ENCODE data around the gene TFAP2D. TPM values are rescaled to one million over a fixed set of nuclear protein-coding genes. Genes with fewer than 3 reads are reported as not detected.
A peak's percentile ranks its signal among the peaks of the same experiment; 100 is the strongest.

The TFAP2D gene
- total and polyA plus RNA-seq, 2 of the 4 experiments (the other 2 are of a cell fraction), result not detected

GRCh38 chr6:50815436-50816114, 102.2 kb downstream of the TFAP2D start:
- no peak overlapping the region for H2AK9ac ChIP-seq (replicated peaks; ENCODE audit: low read depth, low read length, poor library complexity)
- ChIA-PET CTCF (no interaction called here), POLR2A (ENCODE audit: unreplicated experiment) (no interaction called here)
- peak overlapping the region; percentile 99 for H3K4me2 ChIP-seq (ENCODE audit: low read depth, low read length)
- no peak overlapping the region for H4K8ac ChIP-seq (ENCODE audit: low read depth in 2 of 2, low read length in 2 of 2)
- H3K27me3 ChIP-seq (ENCODE audit: control insufficient read depth, insufficient read depth, low read length), result peaks cover 25% of the 10 kb centered on the region
- no peak overlapping the region for H2AFZ ChIP-seq (replicated peaks; ENCODE audit: low read length, poor library complexity)
- H3K23ac ChIP-seq (ENCODE audit: low read depth, low read length), result no peak overlapping the region
- intact Hi-C loops (cut with micrococcal nuclease), result loop anchor here (1.0 to 10.0 kb wide), 4 partner anchors 1039 to 1234 kb away; no protein-coding TSS in a partner anchor
- in situ Hi-C loops (cut with MboI; ENCODE audit: low sequenced_read_pairs), result loop anchor here (25.0 kb wide), 1 partner anchor 1197 kb away; no protein-coding TSS in a partner anchor
- DNase-seq, result peak; percentile 14
- no peaks in the 10 kb centered on the region for H3K9me1 ChIP-seq (ENCODE audit: insufficient read depth, low read length)
- no peak overlapping the region for H4K91ac ChIP-seq (ENCODE audit: insufficient read depth, low read depth, low read length)
- H3K56ac ChIP-seq (ENCODE audit: extremely low read depth, insufficient read depth, low read length), result no peak overlapping the region
- no CpG with 5 or more reads among the region's 16 CpGs for WGBS, 2 experiments (ENCODE audit: extremely low coverage in 2 of 2, insufficient read length in 1 of 2)
- no peak overlapping the region for H2AK5ac ChIP-seq (ENCODE audit: low read depth, low read length)
- H3K4me3 ChIP-seq (ENCODE audit: insufficient read depth, low read depth, low read length), result peak overlapping the region; percentile 51
- no peak overlapping the region for H3K14ac ChIP-seq (replicated peaks; ENCODE audit: low read depth, low read length)
- H3K36me3 ChIP-seq (ENCODE audit: control insufficient read depth, insufficient read depth, low read length), result no peaks in the 10 kb centered on the region
- H2BK120ac ChIP-seq (ENCODE audit: low read depth, low read length), result no peak overlapping the region
- H3K9ac ChIP-seq (ENCODE audit: low read depth, low read length), result no peak overlapping the region
- H3K18ac ChIP-seq (ENCODE audit: low read depth, low read length), result no peak overlapping the region
- H2BK5ac ChIP-seq (ENCODE audit: low read depth, low read length, poor library complexity, severe bottlenecking), result no peak overlapping the region
- no TSS peak for BruUV-seq (replicated peaks)
- H3K4ac ChIP-seq (ENCODE audit: low read depth, low read length), result no peak overlapping the region
- H3K4me1 ChIP-seq (ENCODE audit: control insufficient read depth, insufficient read depth, low read length), result no peaks in the 10 kb centered on the region
- dilution Hi-C loops (cut with HindIII; ENCODE audit: low sequenced_read_pairs, unreplicated experiment), result no loop called here
- no peak overlapping the region for H4K5ac ChIP-seq (ENCODE audit: low read depth, low read length)
- H3K79me1 ChIP-seq (ENCODE audit: low read depth in 1 of 2, low read length in 2 of 2), result no peaks in the 10 kb centered on the region
- H2BK20ac ChIP-seq (ENCODE audit: low read depth, low read length), result no peak overlapping the region
- ATAC-seq (ENCODE audit: low read depth), result peak; percentile 57
- TF ChIP-seq CHD1 (IDR thresholded peaks at IDR 0.05; ENCODE audit: low read depth, low read length) (no peak), RAD21 (IDR thresholded peaks at IDR 0.05; ENCODE audit: low read length) (peak; percentile 28; the same call in 1 of the 2 replicates), SMC3 (IDR thresholded peaks at IDR 0.05; ENCODE audit: low read depth, low read length) (peak; percentile 34), CTCF (conservative IDR thresholded peaks at IDR 0.05; ENCODE audit: low read depth, low read length) (peak; percentile 53)
- no peaks in the 10 kb centered on the region; the same call in 1 of the 2 replicates for H3K9me3 ChIP-seq (ENCODE audit: control insufficient read depth, insufficient read depth, low read length)
- no peak overlapping the region for H3K27ac ChIP-seq (ENCODE audit: insufficient read depth, low read length)
- no peaks in the 10 kb centered on the region for H4K20me1 ChIP-seq (ENCODE audit: insufficient read depth, low read length)
- no peak overlapping the region for H2BK15ac ChIP-seq (ENCODE audit: low read depth, low read length)
